Placental pericyte (primary cell): Measurements from ENCODE around the gene ALDH1A3. TPM values are rescaled to one million over a fixed set of nuclear protein-coding genes. Genes with fewer than 3 reads are reported as not detected.

Experiments
- small RNA-seq: library from RNA; depleted of rRNA; stranded (forward); fragments of <200 nt; gene quantifications from one replicate; pipeline ENCODE3, GENCODE V24; 2012; ENCODE audit warnings: low replicate concordance
- total RNA-seq: library from RNA; depleted of rRNA; stranded (reverse); fragments of >200 nt; gene quantifications from 2 replicates; pipeline ENCODE4 v1.2.3, GENCODE V29; 2012

The ALDH1A3 gene
- 107 and 164 TPM in 2 replicates for total RNA-seq

GRCh38 chr15:100879464-100880138 is at the start of gene ALDH1A3:
TSS of gene ALDH1A3 (plus strand) at chr15:100879831. CDS start at chr15:100879908, 77 bp downstream.

GRCh38 chr15:100918690-100919480 is 39.3 kb downstream of the ALDH1A3 start, which contains the start of gene LRRK1:
TSS of gene LRRK1 (plus strand) at chr15:100919357. CDS start at chr15:100924633, 5,276 bp downstream.

Small RNAs within 50 kb of the gene (small RNA-seq; reads per million reads assigned to genes)
- not detected for gene AC015712.3

Other genes with a start within 250 kb of the ALDH1A3 start
- 9.6 and 13.7 TPM in 2 replicates for gene LRRK1, start 39.5 kb downstream of the ALDH1A3 start, total RNA-seq